Measurements from ENCODE around the gene SLC16A11.

- TF ChIP-seq ZNF70 (CRISPR knock-in tag; IDR thresholded peaks at IDR 0.05), result no peak
- no peak for TF ChIP-seq PATZ1 (CRISPR knock-in tag; IDR thresholded peaks at IDR 0.05; ENCODE audit: borderline replicate concordance)
- no peak for TF ChIP-seq PPARA (CRISPR knock-in tag; IDR thresholded peaks at IDR 0.05; ENCODE audit: borderline replicate concordance)
- TF ChIP-seq TOX (CRISPR knock-in tag; IDR thresholded peaks at IDR 0.05; ENCODE audit: borderline replicate concordance), result no peak
- no peak for TF ChIP-seq GLIS3 (CRISPR knock-in tag; IDR thresholded peaks at IDR 0.05)
- no peak for TF ChIP-seq TCF4 (CRISPR knock-in tag; IDR thresholded peaks at IDR 0.05; ENCODE audit: borderline replicate concordance)
- no peak for TF ChIP-seq ZNF565 (CRISPR knock-in tag; conservative IDR thresholded peaks at IDR 0.05; ENCODE audit: low read depth)
These were observed 36.7 kb upstream of the SLC16A11 start for GRCh38 chr17:7080456-7081041.
